HG03565 (cell line): ENCODE results near the gene RNF220.

Source experiments
- ATAC-seq: cut with Tn5 transposase; IDR thresholded peaks from one replicate; pipeline ENCODE4 v1.9.1; 2021; ENCODE audit warnings: mild to moderate bottlenecking, moderate library complexity; ENCODE audit not compliant: unreplicated experiment

Gene RNF220

GRCh38 chr1:44406737-44407429, 1.8 kb downstream of the RNF220 start:
- ATAC-seq, result no peak

- no peak for ATAC-seq
These were observed 2.6 kb downstream of the RNF220 start for GRCh38 chr1:44407430-44408211.

GRCh38 chr1:44408212-44408582, 3.1 kb downstream of the RNF220 start:
- ATAC-seq, result no peak

GRCh38 chr1:44408632-44409602, 3.9 kb downstream of the RNF220 start:
- ATAC-seq, result no peak

- ATAC-seq, result no peak
These were observed 4.7 kb downstream of the RNF220 start for GRCh38 chr1:44409757-44410156.

GRCh38 chr1:44411861-44412260, 6.8 kb downstream of the RNF220 start:
- ATAC-seq, result no peak

- ATAC-seq, result no peak
These were observed 7.5 kb downstream of the RNF220 start for GRCh38 chr1:44412601-44413000.

- no peak for ATAC-seq
These were observed 8.7 kb downstream of the RNF220 start for GRCh38 chr1:44413740-44414139.

GRCh38 chr1:44415013-44415412, 10.0 kb downstream of the RNF220 start:
- ATAC-seq, result no peak

GRCh38 chr1:44416408-44416807, 11.4 kb downstream of the RNF220 start:
- no peak for ATAC-seq

- no peak for ATAC-seq
These were observed 12.4 kb downstream of the RNF220 start for GRCh38 chr1:44417351-44418021.

GRCh38 chr1:44418022-44418673, 13.1 kb downstream of the RNF220 start:
- ATAC-seq, result no peak

GRCh38 chr1:44419901-44420300, 14.8 kb downstream of the RNF220 start:
- ATAC-seq, result no peak

- ATAC-seq, result no peak
These were observed 15.5 kb downstream of the RNF220 start for GRCh38 chr1:44420535-44420934.

GRCh38 chr1:44421446-44421884, 16.4 kb downstream of the RNF220 start:
- ATAC-seq, result no peak

- no peak for ATAC-seq
These were observed 17.1 kb downstream of the RNF220 start for GRCh38 chr1:44422161-44422560.

- no peak for ATAC-seq
These were observed 18.8 kb downstream of the RNF220 start for GRCh38 chr1:44423591-44424537.

- no peak for ATAC-seq
These were observed 19.7 kb downstream of the RNF220 start for GRCh38 chr1:44424747-44425146.
